ENCODE data around the gene MORC2.

Gene MORC2

DNA sequence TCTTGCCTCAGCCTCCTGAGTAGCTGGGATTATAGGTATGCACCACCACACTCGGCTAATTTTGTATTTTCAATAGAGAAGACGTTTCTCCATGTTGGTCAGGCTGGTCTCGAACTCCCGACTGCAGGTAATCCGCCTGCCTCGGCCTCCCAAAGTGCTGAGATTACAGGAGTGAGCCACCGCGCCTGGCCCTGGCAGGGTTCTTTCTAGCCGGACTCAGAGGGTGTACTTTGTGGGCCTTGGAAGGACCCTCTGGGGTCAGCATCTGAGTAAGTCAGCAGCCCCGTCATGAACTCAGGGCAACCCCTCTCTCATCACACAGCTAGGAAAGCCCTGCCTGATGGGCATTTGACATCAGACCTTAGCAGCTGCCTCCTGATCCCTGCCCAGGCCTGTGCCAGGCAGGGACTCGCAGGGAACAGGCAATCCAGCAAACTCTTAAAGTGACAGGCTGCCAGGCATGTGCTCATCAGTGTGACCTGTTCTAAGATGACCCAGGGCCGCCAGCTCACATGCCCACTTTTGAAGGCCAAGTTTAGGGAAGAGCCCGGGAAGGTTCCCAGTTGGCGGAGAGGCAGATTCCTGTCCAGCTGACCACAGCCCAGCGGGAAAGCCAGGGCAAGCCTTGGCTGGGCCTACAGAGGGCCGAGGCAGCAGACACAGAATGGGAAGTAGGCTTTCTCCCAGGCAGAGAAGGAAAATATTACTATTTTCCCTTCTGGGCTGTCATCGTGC is 92.9 kb downstream of the MORC2 start:
- peak in 43 of 58 donors; percentile 19 to 83 (median 49) for DNase-seq

Measured in anterior cingulate cortex (tissue), 58 donors.